NCI-H1092 treated with DMSO at 0.1 percent for 48 hours (cell line): ENCODE measurements around the gene SMYD5.

ENCODE experiments used
- DNase-seq: peaks from one replicate; lab custom pipeline; 2025; lab: John Stamatoyannopoulos, UW

SMYD5 gene

DNA sequence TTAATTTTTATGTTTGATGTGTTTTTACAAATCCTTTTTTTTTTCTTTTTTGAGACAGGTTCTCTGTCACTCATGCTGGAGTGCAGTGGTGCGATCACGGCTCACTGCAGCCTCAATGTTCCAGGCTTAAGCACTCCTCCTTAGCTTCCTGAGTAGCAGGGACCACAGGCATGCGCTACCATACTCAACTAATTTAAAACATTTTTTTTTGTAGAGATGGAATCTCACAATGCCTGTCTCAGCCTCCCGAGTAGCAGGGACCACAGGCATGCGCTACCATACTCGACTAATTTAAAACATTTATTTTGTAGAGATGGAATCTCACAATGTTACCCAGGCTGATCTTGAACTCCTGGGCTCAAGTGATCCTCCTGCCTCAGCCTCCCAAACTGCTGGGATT is 8.4 kb upstream of the SMYD5 start:
- no peak for DNase-seq

DNA sequence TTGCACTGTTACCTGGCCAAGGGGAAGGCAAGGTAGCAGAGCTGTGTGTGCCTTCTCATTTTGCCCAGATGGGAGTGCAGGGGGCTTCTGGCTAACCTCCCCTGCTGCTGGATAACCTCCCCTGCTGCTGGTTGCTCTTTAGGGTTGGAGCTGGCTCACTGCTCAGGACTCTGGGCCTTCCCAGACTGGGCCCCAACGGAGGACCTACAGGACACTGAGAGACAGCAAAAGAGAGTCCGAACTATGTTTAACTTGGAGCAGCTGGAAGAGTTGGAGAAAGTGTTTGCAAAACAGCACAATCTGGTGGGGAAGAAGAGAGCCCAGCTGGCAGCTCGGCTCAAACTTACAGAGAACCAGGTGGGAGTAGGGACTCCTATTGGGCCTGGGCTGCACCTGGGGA is 5.8 kb upstream of the SMYD5 start:
- DNase-seq: no peak

DNA sequence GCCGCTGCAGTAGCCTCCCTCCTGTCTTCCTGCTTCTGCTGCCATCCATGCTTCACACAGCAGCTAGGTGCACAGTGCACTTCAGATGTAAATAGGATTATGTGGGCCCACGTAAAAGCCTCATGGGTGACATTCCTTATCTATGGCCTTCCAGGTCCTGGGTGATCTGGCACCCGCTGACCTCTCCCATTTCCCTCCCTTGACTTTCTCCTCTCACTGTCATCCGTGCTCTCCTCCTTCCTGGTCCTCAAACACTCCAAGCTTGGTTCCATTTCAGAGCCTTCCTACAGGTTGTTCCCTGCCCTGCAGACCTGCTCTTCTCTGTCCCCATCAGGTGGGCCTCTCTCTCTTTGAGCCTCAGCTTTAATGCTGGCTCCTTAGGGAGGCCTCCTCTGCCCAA is 4.0 kb upstream of the SMYD5 start:
- DNase-seq: no peak

DNA sequence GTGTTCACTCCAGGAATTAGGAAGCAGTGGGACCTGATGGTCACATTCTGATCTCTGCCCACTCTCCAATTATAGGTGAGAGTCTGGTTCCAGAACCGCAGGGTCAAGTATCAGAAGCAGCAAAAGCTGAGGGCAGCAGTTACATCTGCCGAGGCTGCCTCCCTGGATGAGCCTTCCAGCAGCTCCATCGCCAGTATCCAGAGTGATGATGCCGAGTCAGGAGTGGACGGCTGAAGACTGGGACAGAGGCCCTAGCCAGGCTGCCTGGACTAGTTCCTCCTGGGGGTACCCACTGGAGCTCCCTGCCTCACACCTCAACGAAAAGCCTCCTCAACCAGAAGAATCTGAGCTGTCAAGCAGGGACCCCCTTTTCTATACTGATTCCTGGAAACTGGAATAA is 3.3 kb upstream of the SMYD5 start:
- DNase-seq: no peak

DNA sequence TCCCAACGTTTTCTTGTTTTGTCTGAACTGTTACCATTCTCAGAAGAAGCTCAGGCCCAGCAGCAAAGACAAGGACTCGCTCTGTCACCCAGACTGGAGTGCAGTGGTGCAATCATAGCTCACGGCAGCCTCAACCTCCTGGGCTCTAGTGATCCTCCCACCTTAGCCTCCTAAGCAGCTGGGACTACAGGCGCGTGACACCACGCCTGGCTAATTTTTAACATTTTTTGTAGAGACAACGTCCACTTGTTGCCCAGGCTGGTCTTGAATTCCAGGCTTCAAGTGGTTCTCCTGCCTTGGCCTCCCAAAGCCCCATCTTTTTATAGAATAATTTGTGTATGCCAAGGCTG is 2.0 kb upstream of the SMYD5 start:
- no peak for DNase-seq

DNA sequence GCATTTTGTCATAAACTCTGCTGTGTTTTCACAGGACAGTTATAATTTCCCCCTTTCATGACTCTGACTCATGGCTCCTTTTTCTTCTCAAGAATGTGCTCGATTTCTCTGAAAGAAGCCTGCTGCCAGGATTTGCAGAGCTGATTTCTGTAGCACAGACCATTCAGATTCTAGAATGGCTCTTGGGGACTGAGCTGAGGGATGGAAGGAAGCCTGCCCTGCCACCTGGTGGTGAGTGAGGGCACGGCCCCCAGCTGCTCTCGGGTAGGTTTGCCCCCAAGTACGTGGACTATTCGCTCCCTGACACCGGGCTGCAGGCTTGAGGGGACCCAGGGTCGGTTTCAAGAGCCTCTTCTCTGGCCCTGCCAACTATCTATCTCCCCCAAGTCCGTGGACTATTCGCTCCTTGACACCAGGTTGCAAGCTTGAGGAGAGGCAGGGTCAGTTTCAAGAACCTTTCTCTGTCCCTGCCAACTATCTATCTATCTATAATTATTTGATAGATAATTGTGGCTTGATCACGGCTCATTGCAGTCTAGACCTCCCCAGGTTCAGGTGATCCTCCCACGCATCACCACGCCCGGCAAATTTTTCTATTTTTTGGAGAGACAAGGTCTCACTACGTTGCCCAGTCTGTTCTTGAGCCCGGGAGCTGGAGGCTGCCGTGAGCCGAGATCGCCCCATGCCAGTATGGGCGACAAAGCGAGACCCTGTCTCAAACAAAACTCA is 1.4 kb upstream of the SMYD5 start:
- peak; percentile 33 for DNase-seq

DNA sequence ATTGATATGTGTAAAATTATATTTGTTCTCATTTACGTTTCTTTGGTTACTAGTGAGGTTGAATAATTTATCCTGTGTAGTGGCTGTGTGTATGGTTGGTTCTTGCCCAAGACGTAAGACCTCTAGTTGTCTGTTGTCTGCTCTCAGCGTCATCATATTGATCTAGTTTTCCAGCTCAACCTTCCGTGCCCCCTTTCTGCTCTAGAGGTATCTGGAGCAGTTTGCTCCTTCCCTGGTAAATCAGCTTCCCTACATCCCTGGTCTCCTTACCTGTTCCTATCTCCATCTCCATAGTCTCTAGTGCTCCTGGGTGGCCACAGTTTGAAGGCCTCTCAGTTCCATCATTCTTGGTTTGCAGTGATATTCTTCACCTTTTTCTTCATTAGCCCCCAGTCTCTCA is 1.2 kb downstream of the SMYD5 start:
- no peak for DNase-seq

DNA sequence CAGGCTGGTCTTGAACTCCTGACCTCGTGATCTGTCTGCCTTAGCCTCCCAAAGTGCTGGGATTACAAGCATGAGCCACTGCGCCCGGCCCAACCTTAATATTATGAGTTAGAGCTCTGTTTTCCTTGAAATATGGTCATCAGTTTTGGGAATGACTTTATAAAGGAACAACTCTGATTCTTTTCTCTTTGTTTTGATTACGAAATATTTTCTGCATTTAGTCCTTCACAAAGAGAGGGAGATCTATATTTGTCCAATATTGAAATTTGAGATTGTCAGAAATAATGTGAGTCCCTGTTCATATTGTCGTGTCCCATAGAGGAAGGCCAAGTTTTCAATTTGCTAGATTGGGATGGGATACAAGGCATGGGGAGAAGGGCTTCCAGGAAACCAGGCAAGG is 3.1 kb downstream of the SMYD5 start:
- DNase-seq: no peak

DNA sequence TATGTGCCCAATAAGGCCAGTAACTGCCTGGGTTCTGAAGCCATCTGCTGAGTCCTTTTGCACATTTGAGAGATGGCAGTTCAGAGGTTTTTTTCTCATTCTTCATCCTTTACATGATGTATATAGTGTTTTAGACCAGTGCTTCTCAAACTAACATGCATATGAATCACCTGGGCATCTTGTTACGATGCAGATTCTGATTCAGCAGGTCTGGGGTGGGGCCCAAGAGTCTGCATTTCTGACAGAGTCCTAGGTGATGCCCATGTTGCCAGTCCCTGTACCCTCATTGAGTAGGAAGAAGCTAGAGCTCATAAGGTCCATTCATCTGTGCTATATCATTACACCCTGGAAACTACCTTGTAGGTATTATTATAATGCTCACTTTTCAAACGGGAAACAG is 3.8 kb downstream of the SMYD5 start:
- no peak for DNase-seq

DNA sequence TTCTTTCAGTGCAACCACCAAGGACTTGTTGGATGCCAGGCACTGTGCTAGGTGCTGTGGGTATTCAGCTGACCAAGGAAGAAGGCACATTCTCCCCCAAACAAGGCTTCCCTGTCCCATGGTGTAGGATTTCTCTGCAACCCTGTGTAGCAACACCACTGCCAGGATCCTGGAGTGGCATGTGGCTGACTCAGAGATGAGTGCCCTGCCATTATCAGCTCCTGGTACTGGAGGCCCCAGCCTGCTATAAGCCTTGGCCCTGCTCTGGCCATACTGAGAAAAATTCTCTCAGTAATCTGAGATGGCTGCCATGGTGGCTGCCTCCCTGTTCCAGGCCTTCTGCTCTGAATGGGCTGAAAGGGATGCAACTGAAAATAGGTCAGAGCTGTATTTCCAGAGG is 4.3 kb downstream of the SMYD5 start:
- no peak for DNase-seq

DNA sequence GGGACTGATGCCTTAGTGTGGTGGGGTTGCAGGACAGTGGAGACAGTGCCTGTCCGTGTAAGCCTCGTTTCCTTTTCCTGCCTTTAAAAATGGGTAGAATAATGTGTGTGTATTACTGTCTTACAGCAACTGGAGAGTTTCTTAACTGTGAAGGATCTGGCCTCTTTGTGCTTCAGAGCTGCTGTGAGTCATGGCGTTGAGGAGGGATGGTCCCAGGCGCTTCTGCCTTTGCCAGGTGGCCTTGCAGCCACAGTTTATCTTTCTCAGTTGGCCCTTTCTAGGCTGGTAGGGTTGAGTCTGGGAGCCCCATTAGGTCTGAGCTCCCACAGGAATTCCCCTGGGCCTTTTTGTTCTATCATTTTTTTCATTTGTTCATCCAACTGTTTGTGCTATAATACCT is 9.8 kb downstream of the SMYD5 start:
- DNase-seq: no peak

DNA sequence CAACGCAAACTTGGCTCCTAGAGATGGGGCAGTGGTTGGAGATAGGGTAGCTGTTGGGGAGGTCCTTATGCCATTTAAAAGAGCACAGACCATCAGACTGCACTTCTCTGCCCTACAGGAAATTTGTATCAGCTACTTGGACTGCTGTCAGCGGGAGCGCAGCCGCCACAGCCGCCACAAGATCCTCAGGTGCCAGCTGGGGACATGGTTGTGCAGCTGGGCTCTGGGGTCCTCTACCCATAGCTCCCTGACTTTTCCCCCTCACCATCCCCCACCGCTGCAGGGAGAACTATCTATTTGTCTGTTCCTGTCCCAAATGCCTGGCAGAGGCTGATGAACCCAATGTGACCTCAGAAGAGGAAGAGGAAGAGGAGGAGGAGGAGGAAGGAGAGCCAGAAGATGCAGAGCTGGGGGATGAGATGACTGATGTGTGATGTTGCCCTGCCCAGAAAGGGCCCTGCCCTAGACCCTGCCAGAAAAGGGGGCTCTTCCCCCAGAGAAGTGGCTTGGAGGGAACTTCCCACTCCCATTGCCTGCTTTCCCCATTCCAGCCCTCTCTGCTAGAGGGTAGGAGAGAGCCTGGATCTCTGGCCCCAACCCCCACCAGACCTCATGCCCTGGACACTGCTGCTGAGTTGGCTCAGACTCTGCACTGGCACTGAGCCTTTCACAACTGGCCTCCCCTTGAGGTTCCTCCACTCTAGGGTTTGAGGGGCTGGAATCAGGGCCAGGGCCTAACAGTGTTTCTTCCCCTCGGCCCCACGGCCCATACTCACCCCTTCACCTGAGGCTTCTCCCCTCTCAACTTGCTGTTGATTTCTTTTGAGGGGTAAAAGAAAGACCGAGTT is 11.7 kb downstream of the SMYD5 start:
- no peak for DNase-seq

DNA sequence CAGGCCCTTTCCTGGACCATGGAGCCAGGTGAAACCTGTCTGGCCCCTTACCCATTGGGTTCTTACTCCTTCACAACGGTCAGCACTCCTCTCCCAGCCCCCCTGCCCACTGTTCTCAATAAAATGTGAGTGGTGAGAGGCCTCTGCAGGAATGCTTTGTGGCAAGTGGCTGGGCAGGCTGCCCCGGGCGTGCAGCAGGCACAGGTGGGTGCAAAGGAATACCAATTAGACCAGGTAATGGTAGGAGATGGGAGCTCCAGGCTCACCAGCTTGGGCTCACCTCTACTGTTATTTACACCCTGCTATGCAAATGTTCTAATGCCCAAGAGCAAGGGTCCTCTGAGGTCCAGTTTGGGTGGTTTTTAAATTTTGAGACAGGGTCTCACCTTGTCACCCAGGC is 13.0 kb downstream of the SMYD5 start:
- DNase-seq: no peak

DNA sequence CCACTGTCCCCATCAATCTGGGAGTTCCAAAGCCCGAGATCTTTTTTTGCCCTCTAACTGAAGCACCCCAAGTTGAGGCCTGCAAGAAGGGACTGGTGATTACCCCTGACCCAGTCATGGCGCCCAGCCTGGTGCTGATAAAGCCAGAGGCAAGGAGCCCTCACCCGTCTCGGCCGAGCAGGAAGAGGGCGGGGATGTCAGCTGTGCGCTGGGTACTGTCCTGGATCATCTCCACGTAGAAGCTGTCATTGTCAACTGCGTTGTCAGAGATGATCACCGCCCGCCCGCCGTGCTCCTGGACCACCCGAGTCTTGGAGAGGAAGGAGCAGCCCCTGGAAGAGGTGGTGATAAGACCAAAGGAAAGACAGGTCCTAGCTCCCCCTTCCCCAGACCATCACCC is 14.6 kb downstream of the SMYD5 start:
- DNase-seq: no peak

DNA sequence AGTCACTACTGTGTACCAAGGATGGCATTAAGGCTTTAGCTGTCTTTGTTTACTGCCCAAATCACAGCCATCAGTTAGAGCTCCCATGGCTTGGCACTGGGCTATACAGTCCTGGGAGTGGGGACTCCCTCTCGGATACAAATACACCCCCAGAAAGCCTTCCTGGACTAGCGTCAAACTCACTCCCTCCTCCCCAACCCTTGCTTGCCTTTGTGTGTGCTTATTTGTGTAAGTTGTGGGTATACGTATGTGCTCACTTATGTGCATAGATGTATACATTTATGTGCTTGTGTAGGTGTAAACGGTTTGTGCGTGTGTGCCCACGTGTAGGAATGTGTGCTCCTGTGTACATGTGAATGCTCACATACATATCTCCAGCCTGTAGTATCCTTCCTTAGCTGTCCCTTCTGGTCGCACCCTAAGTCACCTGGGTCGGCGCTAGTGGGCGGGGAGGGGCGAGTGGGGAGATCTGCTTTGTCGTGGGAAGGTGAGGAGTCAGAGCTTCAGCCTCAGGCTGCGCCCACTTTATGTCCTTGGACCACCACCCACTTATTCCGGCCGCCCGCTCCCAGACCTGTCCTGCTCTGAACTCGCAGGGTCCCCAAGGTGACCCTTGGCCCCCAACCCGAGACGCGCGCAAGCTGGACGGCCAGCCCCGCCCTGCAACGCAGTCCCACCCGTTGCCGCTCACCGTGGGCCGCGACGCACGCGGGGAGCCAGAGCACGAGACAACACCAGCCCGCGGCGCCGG is 18.5 kb downstream of the SMYD5 start:
- peak; percentile 10 for DNase-seq

DNA sequence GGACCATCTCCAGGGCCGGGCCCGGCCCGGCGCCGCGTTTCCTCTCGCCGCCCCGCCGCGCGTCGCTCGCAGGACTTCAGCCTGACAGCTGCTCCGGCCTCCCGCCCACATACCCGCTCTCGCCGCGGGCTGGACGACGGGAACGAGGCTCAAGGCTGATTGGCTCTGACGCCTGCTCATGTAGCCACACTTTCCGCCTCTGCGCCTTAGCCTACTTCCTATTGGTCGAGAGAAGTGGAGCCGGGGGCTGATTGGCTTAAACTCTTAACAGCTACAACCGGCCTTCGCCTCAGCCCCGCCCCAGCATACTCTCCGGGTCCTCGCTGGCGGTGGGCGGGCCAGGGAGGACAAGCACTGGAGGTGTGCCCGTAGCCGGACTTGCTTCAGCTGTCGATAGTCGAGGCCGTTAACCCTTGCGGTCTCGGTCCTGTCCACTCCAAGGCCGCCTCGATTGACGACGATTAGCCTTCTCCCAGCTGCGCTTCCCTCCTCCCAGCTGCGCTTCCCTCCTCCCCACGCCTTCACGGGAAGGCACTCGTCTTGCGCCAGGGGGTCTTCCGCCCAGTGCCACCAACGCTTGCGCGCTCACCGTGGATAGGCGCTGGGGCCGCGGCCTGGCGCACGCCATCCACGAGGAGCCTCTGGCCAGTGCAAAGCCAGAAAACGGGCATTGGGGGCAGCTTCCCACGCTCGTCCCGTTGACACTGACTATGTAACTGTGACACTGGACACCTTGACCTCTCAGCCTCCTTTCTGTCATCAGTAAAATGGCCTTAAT is 19.3 kb downstream of the SMYD5 start, which contains the start of gene PRADC1:
TSS of gene PRADC1 (minus strand) at position 86 of the 778 bp plus-strand sequence. CDS start at position 7, 79 bp downstream.
- DNase-seq: peak; percentile 98

DNA sequence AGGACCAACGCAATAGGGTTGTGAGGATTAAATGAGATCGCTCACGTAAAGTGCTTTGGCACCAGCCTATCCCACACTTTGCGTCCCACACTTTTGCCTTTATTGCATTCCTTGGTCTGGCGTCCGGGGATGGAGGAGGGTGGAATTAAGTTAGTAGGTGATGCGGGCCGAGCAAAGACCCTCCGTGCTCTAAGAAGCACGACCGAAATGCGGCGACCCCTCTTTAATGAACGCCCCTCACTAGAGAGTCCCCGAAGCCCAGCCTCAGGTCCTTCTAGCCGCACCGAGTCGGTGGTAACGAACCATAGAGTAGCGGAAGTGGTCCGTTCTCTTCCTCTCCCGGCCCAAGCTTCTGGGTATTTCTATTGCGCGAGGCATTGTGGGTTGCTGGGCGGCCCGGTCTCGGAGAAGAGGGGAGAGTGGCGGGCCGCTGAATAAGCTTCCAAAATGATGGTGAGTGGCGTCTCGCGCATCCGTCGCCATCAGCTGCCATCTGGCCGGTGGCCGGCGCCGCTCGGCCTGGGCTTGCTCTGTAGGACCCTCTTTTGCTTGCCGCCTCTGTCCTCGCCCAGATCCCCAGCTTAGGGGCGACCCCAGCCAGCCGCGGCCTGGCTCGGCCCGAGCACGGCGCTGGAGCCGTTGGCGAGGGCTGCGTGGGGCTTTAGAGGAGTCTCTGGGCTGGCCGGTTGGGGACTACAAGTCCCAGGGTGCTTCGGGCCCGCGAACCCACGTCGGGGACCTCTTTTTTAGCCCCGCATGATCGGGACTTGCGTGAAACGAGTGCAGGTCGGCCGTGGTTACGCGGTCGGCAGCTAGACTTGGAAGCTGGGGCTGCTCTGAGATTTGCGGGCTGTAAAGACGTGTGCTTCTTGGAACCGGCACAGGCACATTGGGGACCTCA is 20.1 kb downstream of the SMYD5 start, which contains the start of gene CCT7:
TSS of gene CCT7 (plus strand) at position 377 of the 901 bp plus-strand sequence. CDS start at position 448, 71 bp downstream.
- peak; percentile 91 for DNase-seq

DNA sequence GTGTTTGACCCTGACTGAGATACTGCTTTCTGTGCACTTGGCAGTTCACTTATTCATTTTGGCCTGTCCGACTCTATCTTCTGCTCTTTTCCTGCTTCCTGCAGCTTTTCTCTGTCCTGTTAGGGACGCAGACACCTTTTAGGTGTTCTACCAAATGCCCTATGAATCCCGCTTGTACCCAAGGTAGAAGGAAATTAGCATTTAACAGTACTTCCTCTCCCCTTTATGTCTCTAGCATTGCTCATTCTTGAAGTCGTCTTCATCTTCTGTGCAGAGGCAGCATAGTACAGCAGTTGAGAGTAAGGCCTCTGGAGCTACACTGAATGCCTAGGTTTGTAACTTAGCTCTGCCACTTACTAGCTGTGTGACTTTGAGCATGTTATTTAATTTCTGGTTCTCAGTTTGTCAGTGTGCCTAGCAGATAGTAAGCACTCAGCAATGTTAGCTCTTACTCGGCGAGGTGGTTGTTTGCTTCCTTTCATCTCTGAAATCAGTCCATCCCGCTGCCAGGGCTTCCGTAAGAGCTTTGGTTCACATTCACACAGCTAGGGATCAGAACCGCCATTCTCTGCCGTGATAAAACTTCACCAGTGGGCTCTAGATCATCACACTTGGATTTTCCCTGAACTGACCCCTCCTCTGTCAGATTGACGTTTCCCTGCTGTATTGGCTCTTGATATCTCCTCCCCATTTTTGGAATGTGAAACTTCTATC is 21.4 kb downstream of the SMYD5 start:
- no peak for DNase-seq

DNA sequence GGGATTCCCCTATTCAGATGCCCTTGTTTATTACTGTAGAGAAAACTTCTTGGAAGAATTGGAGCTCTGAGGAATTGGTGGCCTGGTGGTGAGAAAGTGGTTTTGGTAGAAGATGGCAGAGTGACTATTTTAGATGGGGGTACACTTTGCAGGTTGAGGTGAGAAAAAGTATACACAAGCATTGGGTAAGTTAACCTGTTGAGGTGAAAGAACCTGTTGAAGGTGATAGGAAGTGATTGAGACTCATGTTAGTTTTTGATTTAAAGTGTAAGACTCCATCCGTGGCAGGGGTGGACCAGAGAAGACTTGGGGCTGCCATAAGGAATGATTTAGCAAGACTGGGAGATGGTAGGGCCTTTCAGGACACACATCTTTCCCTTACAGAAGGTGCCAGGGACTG is 23.1 kb downstream of the SMYD5 start:
- no peak for DNase-seq

DNA sequence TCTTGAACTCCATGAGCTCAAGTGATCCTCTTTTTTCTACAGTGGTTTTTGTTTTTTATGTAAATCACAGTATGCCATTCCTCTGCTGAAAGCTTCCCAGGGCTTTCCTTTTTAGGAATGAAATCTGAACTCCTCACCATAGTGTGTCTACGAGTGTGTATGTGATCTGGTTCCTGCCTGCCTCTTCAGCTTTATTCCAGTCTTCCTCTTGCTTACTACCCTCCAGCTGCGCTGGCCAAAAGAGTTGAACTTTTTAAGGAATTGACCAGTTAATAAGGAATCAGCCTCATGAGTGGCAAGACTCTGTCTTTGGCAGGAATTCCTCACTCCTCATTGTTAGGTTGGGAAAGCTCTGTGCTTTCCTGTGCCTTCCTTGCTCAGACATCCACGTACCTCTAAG is 24.1 kb downstream of the SMYD5 start:
- DNase-seq: no peak
